CD4-positive, alpha-beta T cell treated with Interleukin-12 subunit alpha and Interleukin-12 subunit beta, for 1 hour (primary cell): ENCODE measurements around the gene PSD.

ENCODE experiments used
- DNase-seq: peaks from one replicate; pipeline ENCODE4 v3.0.0-alpha.2; 2020

Gene PSD

DNA sequence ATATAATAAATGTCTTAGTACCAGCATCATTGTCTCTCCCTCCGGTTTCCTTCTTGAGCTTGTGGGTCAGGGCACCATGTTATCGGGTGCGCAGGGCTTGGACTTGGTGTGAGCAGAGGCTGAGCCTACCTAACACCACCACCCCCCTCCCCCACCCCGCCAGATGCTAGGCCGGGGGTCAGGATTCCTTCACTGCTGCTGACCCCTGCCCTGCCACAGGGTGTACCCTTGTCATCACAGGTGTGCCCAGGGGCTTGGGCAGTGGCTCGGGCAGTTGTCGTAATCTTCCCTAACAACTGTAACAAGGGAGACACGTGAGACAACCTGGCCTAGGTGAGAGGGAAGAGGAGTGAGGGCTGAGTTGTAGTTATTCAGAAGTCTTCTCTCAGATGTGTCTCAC, 35.7 kb downstream of the PSD start:
- DNase-seq, result no peak

DNA sequence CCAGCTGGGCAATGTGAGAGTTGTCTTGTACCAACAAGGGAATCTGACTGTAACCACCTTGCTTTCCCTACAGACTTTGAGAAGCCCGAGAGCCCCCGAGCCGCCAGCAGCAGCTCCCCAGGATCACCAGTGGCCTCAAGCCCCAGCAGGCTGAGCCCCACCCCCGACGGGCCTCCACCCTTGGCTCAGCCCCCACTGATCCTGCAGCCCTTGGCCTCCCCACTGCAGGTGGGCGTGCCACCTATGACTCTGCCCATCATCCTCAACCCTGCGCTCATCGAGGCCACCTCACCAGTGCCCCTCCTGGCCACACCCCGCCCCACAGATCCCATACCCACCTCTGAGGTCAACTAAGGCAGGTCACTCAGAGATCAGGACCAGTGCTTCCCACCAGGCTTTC, 36.6 kb downstream of the PSD start:
- DNase-seq, result no peak

- no peak for DNase-seq
Measured at GRCh38 chr10:102379383-102379782, 39.2 kb downstream of the PSD start.

GRCh38 chr10:102376901-102377300, 41.7 kb downstream of the PSD start:
- DNase-seq, result no peak

- DNase-seq, result no peak
Measured at GRCh38 chr10:102375867-102376266, 42.7 kb downstream of the PSD start.

- peak; percentile 23 for DNase-seq
Measured at GRCh38 chr10:102375250-102375649, 43.3 kb downstream of the PSD start.

DNA sequence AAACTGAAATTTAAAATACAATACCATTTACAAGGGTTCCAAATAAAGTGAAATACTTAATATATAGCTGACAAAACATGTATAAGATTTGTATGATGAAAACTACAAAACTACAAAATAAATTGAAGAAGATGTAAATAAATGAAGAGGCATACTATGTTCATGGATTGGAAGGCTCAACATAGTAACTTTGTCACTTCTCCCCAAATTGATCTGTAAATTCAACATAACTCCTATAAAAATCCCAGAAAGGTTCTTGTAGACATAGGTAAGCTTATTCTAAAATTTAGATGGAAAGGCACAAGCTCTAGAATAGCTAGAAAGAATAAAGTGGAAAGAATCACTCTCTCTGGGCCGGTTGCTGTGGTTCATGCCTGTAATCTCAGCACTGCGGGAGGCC, 47.3 kb downstream of the PSD start:
- DNase-seq, result no peak

DNA sequence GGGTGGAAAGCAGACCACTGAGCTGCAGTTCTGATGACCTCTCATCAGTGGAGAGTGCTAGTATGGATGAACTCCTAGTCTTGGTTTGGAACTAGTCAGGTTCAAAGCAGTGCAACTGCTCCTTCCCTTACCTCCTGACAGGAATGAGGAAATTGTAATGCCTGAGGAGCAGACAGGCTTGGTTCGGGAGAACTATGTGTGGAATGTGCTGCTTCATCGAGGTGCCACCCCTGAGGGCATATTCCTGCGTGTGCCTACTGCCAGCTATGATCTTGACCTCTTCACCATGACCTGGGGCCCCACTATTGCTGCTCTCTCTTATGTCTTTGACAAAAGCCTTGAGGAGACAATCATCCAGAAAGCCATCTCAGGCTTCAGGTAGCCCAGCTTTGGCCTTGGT, 50.5 kb downstream of the PSD start:
- no peak for DNase-seq

DNA sequence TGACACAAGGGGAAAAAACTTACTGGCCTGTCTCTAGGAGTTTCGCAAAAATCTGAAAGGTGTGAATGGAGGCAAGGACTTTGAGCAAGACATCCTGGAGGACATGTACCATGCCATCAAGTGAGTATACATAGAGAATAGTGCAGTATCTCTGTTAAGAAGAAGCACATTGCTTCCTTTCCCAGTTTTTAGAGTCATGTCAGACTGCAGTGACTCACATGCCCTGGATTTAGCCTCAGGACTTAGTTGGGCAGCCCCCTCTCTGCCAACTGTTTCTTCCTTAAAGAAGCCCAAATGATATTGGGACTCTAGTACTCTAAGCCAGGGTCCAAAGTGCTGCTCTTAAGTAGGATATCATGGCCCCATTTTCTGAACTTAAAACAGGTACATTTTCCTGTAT, 51.1 kb downstream of the PSD start:
- no peak for DNase-seq

DNA sequence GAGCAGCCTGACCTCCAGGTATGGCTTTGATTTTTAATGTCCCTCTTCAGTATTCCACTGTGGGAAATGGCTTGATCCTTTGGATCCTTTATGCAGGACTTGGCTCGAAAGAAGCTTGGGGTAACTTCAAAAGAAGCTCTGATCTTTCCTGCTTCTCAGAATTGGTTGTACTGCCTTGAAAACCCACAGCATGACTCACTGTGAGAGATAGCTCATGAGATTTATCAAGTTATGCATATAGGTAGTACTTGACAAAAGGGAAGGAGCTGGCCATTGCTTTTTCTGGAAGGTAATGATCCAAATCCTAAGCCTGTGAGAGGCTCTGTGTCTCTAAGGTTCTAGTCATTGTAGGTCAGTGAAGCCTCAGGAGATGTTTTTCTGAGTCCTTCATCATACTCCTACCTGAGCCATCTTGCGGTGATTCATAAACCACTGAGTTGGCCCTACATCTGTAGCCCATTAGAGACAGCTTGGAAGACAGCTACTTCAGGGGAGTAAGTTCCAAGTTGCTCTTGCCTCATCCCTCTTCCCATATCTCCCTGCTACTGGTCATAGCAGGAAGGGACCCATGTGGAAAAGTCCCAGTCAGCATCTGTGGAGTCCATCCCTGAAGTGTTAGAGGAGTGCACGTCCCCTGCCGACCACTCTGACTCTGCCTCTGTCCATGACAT, 59.7 kb downstream of the PSD start:
- DNase-seq, result no peak

DNA sequence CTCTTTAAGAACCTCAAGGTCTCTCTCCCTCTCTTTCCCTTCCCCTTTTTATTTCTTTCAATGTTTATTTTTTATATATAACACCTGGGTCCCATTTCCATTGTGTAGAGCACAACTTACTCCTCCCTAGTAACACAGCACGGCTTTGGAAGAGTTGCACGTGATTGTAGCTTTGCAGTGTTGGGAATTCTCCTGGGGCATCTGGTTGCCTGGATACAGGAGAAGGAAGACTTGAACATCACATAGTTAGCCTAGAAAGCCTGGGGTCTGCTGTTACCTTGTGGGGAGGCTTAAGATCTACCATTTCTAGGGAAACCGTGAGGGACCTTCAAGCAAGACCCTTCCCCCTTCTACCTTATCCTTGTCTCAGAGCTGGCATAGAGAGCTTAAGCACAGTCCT, 64.1 kb downstream of the PSD start:
- DNase-seq, result no peak
